SK-N-MC (cell line): Measurements from ENCODE around the gene PLEK.

Experiments
- DNase-seq: peaks from one replicate; pipeline ENCODE4 v3.0.0-alpha.2; 2011; ENCODE audit warnings: low read depth, low spot score
- H3K27ac ChIP-seq: fragments of 200-600 bp; sonication (generic); 2 replicates; pipeline ENCODE4 v1.5.1; 2016; ENCODE audit warnings: mixed run types
- H3K36me3 ChIP-seq: fragments of 200-600 bp; sonication (generic); 2 replicates; pipeline ENCODE4 v1.6.1; 2017; ENCODE audit warnings: antibody characterized with exemption, low read length, mixed read lengths; ENCODE audit not compliant: insufficient read depth
- H3K4me3 ChIP-seq: fragments of 200-600 bp; sonication (generic); 2 replicates; pipeline ENCODE4 v1.5.1; 2016
- H3K9ac ChIP-seq: fragments of 200-600 bp; sonication (generic); 2 replicates; pipeline ENCODE4 v1.8.0; 2017; ENCODE audit warnings: mixed run types, mixed read lengths; ENCODE audit not compliant: insufficient read length
- H3K9me3 ChIP-seq: fragments of 200-600 bp; sonication (generic); 2 replicates; pipeline ENCODE4 v1.6.1; 2017; ENCODE audit warnings: low read depth, mild to moderate bottlenecking, antibody characterized with exemption, low read length, moderate library complexity, mixed read lengths
- EZH2 ChIP-seq: fragments of 200-600 bp; sonication (generic); IDR thresholded peaks from one replicate; pipeline ENCODE4 v1.6.1; 2017; ENCODE audit warnings: antibody characterized with exemption
- FOXP2 ChIP-seq: optimal IDR thresholded peaks from 2 replicates; pipeline ENCODE3; 2011; ENCODE audit warnings: mild to moderate bottlenecking, moderate library complexity; ENCODE audit not compliant: insufficient read depth; ENCODE audit errors: extremely low read length, control extremely low read depth
- POLR2AphosphoS5 ChIP-seq: IDR thresholded peaks from 2 replicates; pipeline ENCODE4 v1.6.1; 2012; ENCODE audit warnings: mild to moderate bottlenecking, low read depth, low read length, borderline replicate concordance

Gene PLEK

DNA sequence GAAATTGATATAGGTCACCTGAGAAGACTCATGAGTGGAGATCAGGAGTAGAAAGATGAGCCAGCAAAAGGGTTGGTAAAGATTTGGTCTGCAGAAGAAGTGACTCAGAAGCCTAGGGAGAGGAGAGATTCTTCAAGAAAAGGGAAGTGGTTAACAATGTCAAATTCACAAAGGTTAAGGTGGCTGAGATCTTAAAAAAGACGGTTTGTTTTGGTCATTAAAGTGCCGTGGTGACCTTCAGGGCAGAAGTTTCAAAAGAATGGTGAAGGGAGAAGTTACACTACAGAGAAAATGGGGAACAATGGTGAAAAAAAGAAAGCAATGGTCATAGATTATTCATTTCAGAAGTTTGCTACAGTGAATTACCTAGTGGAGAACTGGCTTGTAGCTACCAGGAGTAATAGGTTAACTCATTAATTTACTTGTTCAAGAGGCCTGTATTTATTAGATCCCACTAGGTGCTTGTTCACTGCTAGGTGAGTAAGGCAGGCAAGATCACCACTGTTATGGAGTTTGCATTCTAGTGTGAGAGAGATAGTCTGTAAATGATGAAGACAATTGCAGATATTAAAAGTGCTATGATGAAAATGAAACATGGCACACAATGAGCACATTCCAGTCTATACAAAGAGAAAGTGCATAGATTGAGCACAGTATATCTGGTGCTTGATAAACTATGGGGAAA, 59.0 kb downstream of the PLEK start:
- no peaks in the 10 kb centered on the region for H3K36me3 ChIP-seq
- no peak overlapping the region for H3K4me3 ChIP-seq
- H3K27ac ChIP-seq = no peak overlapping the region
- no peak overlapping the region for H3K9ac ChIP-seq
- no peak for TF ChIP-seq POLR2AphosphoS5
- no peak for TF ChIP-seq FOXP2
- TF ChIP-seq EZH2 = no peak
- no peaks in the 10 kb centered on the region for H3K9me3 ChIP-seq
- no peak for DNase-seq

DNA sequence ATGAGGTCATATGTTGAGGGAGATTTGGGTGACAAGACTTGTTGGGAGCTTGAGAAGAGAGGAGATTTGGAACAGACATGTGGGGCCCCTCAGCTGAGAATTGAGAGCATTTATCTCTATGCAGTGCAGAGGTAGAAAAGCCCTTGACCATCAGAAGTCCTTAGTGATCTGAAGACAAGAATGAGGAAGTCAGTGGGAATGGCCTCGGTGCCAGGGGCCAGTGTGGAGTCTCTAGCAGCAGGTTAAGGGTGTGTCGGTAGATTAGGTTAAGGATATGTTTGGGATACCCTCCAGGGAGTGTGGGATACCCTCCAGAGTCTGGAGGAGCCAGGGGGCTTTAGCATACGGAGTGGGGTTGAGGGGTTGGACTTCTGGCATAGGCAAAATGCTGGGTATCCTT, 60.4 kb downstream of the PLEK start:
- TF ChIP-seq POLR2AphosphoS5 (no peak), FOXP2 (no peak), EZH2 (no peak)
- no peaks in the 10 kb centered on the region for H3K36me3 ChIP-seq
- H3K9ac ChIP-seq = no peak overlapping the region
- H3K4me3 ChIP-seq = no peak overlapping the region
- DNase-seq = no peak
- no peak overlapping the region for H3K27ac ChIP-seq
- no peaks in the 10 kb centered on the region for H3K9me3 ChIP-seq

DNA sequence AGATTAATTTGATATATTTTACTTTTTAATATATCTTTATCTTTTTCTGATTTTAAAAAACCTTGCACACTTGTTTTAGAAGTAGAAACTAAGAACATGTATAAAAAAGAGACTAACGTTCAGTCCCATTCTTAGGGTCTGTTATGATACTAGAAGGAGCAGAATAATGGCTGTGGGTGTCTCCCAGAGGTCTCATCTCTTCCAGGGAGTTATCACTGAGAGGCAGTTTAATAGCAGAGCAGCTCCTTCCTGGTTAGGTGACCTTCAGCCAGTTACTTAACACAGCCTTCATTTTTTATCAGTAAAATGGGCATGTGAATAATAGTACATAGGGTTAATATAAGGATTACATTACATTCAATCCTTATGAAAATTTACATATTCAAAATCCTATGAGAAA, 61.4 kb downstream of the PLEK start:
- no peak for DNase-seq
- no peak overlapping the region for H3K9ac ChIP-seq
- no peak overlapping the region for H3K27ac ChIP-seq
- TF ChIP-seq FOXP2 (no peak), POLR2AphosphoS5 (no peak), EZH2 (no peak)
- H3K4me3 ChIP-seq = no peak overlapping the region
- H3K36me3 ChIP-seq = no peaks in the 10 kb centered on the region
- H3K9me3 ChIP-seq = no peaks in the 10 kb centered on the region

DNA sequence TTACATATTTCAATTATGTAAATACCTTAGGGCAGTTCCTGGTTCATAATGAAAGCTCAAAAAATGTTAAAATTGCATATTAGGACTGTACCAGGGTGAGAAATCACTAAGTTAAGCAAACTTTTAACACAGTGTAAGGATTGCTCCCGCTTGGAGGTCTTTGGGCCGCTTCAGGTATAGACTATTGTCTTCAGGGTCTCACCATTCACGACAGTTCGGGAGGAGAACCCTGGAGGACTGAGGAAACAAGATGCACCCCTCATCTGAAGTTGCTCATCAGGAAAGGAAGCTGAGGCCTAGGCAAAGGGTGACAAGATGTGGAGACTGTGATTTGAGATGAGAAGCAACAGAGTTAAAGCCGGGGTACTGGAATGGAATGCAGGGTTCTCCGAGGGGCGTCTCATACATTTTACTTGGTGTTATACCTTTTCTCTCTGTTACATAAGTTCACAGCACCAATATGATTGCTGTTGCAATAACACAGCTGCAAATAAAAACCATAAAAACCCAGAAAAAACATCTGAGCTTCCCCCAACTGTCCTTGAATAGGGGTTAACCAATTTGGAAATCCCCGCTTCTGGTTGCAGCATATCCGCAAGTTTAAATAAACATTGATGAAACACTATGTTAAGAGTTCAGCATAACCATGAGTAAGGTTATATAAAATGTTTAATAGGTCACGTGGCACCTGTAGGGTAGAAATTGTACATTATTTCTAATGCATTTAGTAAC, 61.9 kb downstream of the PLEK start:
- Histone ChIP-seq H3K36me3 (no peaks in the 10 kb centered on the region), H3K4me3 (no peak overlapping the region), H3K27ac (no peak overlapping the region), H3K9ac (no peak overlapping the region), H3K9me3 (no peaks in the 10 kb centered on the region)
- DNase-seq = no peak
- no peak for TF ChIP-seq EZH2
- no peak for TF ChIP-seq FOXP2

DNA sequence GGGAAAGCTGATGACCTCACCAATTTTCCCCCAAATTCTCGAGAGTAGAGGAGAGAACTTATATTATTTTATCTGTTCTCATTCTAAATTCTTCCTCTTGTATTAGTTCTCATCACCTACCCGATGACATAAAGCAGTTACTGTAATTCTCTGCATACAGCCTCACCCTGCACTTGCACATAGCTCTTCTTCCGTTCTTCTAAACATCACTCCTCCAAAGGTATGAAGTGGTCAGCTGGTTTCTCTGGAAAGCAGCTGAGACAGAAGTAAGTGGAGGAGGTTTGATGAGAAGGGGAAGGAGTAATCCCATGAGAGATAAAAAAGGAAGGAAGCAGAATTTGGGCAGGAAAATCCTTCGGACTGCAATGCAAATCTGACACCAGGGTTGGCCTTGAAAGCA, 63.0 kb downstream of the PLEK start:
- no peak overlapping the region for H3K4me3 ChIP-seq
- DNase-seq = no peak
- no peak overlapping the region for H3K27ac ChIP-seq
- TF ChIP-seq EZH2 (no peak), FOXP2 (no peak), POLR2AphosphoS5 (no peak)
- no peaks in the 10 kb centered on the region for H3K9me3 ChIP-seq
- H3K36me3 ChIP-seq = no peaks in the 10 kb centered on the region
- H3K9ac ChIP-seq = no peak overlapping the region

DNA sequence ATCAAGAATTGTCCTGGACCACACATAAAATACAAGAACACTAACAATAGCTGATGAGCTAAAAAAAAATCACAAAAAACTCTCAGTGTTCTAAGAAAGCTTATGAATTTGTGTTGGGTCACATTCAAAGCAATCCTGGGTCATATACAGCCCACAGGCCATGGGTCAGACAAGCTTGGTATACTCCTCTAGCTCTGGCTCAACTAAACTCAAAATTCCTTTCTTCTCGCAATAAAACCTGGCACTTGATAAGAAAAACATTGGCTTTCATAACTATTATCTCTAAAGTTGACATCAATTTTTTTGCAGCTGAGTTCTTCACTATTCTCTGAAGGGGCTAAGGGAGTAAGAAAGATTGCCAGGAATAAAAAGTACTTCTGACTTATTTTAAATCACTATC, 63.7 kb downstream of the PLEK start:
- no peak for DNase-seq
- H3K4me3 ChIP-seq = no peak overlapping the region
- no peak for TF ChIP-seq FOXP2
- no peak for TF ChIP-seq EZH2
- TF ChIP-seq POLR2AphosphoS5 = no peak
- no peaks in the 10 kb centered on the region for H3K36me3 ChIP-seq
- H3K9ac ChIP-seq = no peak overlapping the region
- H3K9me3 ChIP-seq = no peaks in the 10 kb centered on the region
- H3K27ac ChIP-seq = no peak overlapping the region

DNA sequence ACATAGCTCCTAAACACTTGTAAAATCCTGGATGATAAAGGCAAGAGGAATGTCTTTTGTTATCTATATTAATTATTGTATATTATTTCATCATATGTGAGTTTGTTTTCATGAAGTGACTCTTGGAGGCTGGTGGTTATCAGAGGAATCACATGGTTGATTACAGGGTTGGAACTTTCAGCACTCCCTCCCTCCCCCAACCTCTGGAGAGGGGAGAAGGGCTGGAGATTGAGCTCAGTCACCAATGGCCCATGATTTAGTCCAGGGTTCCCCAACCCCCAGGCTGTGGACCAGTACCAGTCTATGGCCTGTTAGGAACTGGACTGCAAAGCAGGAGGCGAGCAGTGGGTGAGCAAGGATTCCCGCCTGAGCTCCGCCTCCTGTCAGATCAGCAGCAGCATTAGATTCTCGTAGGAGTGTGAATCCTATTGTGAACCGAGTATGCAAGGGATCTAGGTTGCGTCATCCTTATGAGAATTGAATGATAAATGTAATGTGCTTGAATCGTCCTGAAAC, 64.3 kb downstream of the PLEK start:
- H3K4me3 ChIP-seq = no peak overlapping the region
- no peak for DNase-seq
- no peak overlapping the region for H3K27ac ChIP-seq
- no peak for TF ChIP-seq FOXP2
- TF ChIP-seq EZH2 = no peak
- no peak for TF ChIP-seq POLR2AphosphoS5
- H3K9me3 ChIP-seq = no peaks in the 10 kb centered on the region
- no peak overlapping the region for H3K9ac ChIP-seq
- H3K36me3 ChIP-seq = no peaks in the 10 kb centered on the region

DNA sequence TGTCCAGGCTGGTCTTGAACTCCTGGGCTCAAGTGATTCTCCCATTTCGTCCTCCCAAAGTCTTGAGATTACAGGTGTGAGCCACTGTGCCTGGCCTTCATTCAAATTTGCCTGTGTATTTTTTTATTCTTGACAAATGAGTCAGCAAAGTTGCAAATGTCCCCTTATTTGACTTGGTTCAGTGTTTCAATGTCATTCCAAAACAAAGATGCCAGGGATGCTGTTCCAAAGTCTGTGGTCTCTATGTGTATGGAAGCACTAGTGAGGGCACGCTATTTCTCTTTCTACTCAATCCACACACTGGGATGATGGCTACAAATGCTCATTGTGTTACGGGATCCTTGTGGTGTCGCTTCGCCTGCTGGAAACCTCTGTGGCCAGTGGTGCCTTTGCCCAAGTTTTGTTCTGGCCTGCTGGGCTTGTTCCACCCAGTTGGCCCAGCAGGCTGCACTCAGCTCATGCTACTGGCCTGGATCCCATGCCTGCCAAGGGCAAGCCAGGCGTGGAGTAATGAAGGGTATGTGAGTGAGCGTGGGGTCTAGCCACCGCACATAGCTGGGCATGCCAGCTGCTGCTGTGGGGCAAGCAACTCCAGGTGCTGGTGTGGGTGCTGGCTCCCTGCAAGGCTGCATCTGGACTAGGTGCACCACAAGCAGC, 66.4 kb downstream of the PLEK start:
- Histone ChIP-seq H3K9me3 (no peaks in the 10 kb centered on the region), H3K36me3 (no peaks in the 10 kb centered on the region), H3K4me3 (no peak overlapping the region), H3K27ac (no peak overlapping the region), H3K9ac (no peak overlapping the region)
- DNase-seq = no peak
- no peak for TF ChIP-seq FOXP2
- no peak for TF ChIP-seq POLR2AphosphoS5
- TF ChIP-seq EZH2 = no peak
